ENCODE results near the gene NSD2.

- TF ChIP-seq CTCF (IDR thresholded peaks at IDR 0.05; ENCODE audit: insufficient read depth, low read length) (no peak), REST (IDR thresholded peaks at IDR 0.05; ENCODE audit: insufficient replicate concordance, low read depth) (no peak), POLR2AphosphoS5 (IDR thresholded peaks at IDR 0.05; ENCODE audit: low read depth) (no peak)
These were observed 98.9 kb downstream of the NSD2 start for GRCh38 chr4:1969928-1970723.
